Activated naive CD4-positive, alpha-beta T cell treated with anti-CD3 and anti-CD28 coated beads, Interleukin-2, amount 50 U/mL, for 24 hours (primary cell): Measurements from ENCODE around the gene DCDC2C.

Experiments used
- H3K27ac Mint-ChIP-seq: one replicate; pipeline ENCODE4 v1.8.0; 2021; ENCODE audit warnings: mild to moderate bottlenecking, mixed read lengths
- H3K27me3 Mint-ChIP-seq: one replicate; pipeline ENCODE4 v1.8.0; 2021; ENCODE audit warnings: mixed read lengths
- H3K36me3 Mint-ChIP-seq: one replicate; pipeline ENCODE4 v1.8.0; 2021; ENCODE audit warnings: mixed read lengths
- H3K4me1 Mint-ChIP-seq: one replicate; pipeline ENCODE4 v1.8.0; 2021; ENCODE audit warnings: mixed read lengths
- H3K4me3 Mint-ChIP-seq: one replicate; pipeline ENCODE4 v1.8.0; 2021; ENCODE audit warnings: mild to moderate bottlenecking, mixed read lengths
- H3K9me3 Mint-ChIP-seq: one replicate; pipeline ENCODE4 v1.8.0; 2021; ENCODE audit warnings: mixed read lengths

DCDC2C gene

DNA sequence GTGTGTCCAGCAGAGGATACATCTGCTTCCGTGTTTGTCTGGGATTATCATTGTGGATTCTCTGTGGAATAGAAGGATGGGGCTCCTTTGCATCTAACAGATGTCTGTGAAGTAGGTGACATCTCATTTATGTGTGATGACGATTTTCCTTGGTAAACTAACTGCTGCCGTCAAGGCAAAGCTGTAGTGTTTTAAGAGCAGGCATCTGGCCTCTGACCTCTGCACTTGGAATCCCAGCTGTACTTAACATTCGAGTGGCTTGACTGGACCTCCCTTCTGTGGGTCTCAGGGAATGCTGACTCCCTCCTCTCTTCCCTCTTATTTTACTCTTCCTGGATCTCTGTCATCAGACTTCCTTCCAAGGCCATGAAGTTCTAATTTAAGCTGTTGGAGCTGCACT lies 56.4 kb downstream of the DCDC2C start:
- Mint-ChIP-seq H3K36me3 (no peaks in the 10 kb centered on the region), H3K27ac (no peak overlapping the region), H3K27me3 (peaks cover 8% of the 10 kb centered on the region), H3K4me1 (no peaks in the 10 kb centered on the region), H3K4me3 (no peak overlapping the region), H3K9me3 (no peaks in the 10 kb centered on the region)

DNA sequence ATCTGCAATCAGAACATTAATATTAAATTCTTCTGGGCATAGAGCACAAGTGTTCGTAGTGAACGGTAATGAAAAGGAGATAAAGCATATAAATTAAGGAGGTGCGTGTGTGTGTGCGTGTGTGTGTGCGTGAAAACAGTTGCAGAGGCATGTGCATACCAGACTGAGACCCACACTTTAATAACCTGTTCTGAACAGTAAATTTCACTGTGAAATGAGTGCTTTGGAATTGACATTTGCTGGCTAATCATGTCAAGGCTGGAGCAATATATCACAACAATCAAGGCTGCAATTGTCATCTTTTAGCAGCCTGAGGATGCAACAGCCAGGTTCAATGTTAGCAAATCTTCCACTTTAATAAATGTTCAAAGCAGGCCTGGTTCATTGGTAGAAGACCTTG lies 57.9 kb downstream of the DCDC2C start:
- Mint-ChIP-seq H3K9me3 (no peaks in the 10 kb centered on the region), H3K27ac (no peak overlapping the region), H3K27me3 (peaks cover 9% of the 10 kb centered on the region), H3K4me1 (no peaks in the 10 kb centered on the region), H3K4me3 (no peak overlapping the region), H3K36me3 (no peaks in the 10 kb centered on the region)

DNA sequence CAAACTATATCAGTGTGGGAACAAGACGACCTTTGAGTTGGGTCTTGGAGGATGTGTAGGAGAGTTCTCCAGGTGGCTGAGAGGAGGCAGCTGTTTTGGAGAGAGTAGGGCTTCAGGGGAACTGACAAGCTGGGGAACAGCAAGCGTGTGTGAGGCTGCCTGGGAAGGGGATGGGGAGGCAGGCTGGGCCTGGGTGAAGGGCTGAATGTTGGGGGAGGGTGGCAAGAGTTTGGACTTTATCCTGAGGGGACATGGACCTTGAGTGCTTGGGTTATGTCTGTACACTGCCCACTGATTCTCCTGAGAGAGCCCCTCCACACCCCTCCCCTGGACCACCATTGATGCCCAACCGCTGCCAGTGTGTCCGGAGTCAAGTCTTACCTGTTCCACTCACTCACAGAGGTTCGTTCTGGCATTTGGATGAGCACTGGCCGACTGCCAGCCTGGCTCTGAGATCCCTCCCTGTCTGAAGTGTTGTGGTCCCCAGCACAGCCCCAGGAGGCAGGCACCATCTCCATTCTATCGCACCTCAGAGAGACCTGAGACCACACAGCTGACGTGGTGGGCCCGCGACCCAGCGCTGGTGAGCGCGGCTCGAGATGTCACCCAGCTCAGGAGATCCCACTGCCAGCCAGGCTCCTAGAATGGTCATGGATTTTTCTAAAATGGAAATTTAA lies 59.5 kb downstream of the DCDC2C start:
- Mint-ChIP-seq H3K27ac (no peak overlapping the region), H3K4me1 (no peaks in the 10 kb centered on the region), H3K4me3 (no peak overlapping the region), H3K9me3 (no peaks in the 10 kb centered on the region), H3K36me3 (no peaks in the 10 kb centered on the region), H3K27me3 (peaks cover 7% of the 10 kb centered on the region)

DNA sequence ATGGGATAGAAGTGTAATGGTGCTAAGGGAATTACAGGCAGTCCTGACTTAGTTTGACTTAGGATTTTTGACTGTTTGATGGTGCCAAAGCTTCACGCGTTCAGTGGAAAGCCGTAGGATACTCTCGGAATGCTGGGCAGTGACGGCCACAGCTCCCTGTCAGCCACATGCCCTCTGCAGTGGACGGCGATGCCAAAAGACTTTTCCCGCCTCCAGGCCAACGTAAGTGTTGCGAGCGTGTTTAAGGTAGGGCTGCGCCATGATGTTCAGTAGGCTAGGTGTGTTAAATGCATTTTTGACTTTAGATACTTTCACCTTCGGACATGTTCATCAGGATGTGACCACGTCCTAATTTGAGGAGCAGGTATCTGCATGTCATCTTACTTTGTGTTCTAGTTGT lies 63.4 kb downstream of the DCDC2C start:
- Mint-ChIP-seq H3K27ac (no peak overlapping the region), H3K36me3 (no peaks in the 10 kb centered on the region), H3K27me3 (peaks cover 2% of the 10 kb centered on the region), H3K4me3 (no peak overlapping the region), H3K9me3 (no peaks in the 10 kb centered on the region), H3K4me1 (no peaks in the 10 kb centered on the region)

DNA sequence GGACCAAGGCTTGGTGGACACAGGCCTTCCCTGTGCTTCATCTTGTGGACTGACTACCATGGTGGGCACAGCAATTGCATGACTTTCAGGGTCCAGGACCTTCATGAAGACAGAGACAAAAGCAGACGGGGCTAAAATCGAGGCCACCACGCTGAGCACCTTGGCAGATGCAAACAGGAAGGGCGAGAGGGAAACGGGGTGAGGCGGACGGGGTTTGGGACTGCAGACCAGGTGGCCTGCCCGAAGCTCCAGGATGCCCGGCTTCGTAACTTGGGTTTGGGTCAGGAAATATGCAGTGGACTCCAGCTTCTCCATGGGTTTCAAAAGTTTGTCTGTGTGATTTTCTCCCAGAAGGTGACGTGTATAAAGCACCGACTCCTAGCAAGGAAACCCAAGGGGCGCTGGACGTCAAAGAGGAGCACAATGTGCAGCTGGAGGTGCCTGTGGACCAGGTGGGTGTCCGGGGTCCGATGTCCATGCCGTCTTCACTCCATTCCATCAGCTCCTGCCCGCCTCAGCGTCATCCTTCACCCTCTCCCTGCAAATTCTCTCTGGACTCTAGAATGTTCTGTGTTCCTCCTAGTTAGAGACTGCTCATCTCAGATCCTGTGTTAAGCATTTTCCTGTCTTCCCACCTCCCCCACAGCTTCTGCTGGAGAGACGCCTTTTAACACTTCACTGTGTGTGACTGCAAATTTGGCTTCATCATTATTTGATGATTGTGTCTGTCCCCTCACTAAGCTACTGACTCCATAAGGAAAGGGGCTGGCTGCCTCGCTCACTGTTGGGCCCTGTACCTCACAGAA lies 65.8 kb downstream of the DCDC2C start:
- Mint-ChIP-seq H3K9me3 (no peaks in the 10 kb centered on the region), H3K27ac (no peak overlapping the region), H3K36me3 (no peaks in the 10 kb centered on the region), H3K4me3 (no peak overlapping the region), H3K27me3 (peaks cover 6% of the 10 kb centered on the region), H3K4me1 (no peaks in the 10 kb centered on the region)

DNA sequence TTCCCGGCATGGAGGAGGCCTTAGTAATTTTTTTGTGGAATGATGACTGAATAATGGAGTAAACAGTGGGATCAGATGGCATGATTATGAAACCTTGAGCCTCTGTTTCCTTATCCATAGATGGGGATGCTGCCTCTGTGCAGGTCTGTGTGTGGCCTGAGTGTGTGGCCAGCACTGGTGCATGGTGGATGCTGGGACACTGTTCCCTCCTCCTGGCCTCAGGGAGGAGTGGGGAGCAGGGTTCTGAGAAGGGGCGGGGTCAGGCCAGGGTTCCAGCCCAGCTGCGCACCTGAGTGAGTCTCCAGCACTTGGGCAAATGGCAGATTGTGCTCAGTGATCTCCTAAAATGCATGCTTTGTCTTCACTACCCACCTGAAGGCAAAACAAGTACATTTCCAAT lies 66.4 kb downstream of the DCDC2C start:
- Mint-ChIP-seq H3K27me3 (peaks cover 5% of the 10 kb centered on the region), H3K36me3 (no peaks in the 10 kb centered on the region), H3K27ac (no peak overlapping the region), H3K4me3 (no peak overlapping the region), H3K4me1 (no peaks in the 10 kb centered on the region), H3K9me3 (no peaks in the 10 kb centered on the region)

DNA sequence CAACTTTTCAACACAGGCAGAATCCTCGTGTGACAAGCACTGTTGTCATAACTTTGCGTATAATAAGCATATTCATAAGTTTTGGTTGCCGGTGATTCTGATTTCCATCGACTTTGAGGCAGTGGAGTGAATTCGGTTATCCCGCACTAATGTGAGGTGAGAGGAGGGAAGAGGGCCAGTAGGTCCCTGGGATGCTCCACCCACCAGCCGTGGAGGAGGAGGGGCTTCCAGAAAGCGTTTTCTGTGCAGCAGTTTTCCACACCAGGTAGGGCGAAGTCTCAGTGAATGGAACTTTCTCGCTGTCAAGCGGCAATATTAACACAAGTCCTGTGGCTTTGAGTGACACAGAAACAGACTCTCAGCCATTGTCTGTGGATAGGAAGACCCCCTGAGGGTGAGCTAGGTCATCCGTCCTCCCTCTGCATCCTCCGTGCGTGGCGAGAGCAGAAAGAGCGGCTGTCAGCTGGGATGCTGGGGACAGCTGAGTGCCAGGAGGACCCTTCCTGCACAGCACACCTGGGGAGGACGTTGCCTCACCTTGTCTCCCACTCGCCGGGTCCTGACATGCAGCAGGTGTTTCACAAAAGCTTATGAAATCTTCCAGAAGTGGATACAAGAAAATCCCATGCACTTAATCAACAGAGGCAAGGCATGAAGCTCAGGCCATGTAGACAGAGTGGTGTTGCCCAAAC lies 67.5 kb downstream of the DCDC2C start:
- H3K4me1 Mint-ChIP-seq, result no peaks in the 10 kb centered on the region
- H3K36me3 Mint-ChIP-seq, result no peaks in the 10 kb centered on the region
- H3K27me3 Mint-ChIP-seq, result peaks cover 4% of the 10 kb centered on the region
- H3K27ac Mint-ChIP-seq, result no peak overlapping the region
- H3K9me3 Mint-ChIP-seq, result no peaks in the 10 kb centered on the region
- H3K4me3 Mint-ChIP-seq, result no peak overlapping the region

DNA sequence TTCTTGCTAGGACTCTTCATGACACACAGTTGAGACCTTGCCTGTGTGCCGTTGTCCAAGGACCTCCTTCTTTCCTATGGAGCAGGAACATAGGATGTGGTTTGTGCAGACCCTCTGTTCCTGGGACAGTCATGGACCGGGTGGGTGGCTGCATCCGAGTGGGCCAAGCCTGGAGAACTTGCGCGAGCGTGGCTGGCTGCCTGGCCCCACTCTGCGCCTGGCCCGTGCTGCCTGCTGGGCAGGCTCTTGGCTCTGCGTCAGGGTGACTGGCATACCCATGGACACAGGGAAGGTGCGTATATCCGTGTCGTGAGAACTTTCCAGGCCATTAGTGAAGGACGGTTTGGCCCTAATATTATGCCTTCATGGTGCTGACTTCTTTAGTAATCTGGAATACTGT lies 68.2 kb downstream of the DCDC2C start:
- Mint-ChIP-seq H3K27ac (no peak overlapping the region), H3K27me3 (peaks cover 8% of the 10 kb centered on the region), H3K4me3 (no peak overlapping the region), H3K4me1 (no peaks in the 10 kb centered on the region), H3K9me3 (no peaks in the 10 kb centered on the region), H3K36me3 (no peaks in the 10 kb centered on the region)

DNA sequence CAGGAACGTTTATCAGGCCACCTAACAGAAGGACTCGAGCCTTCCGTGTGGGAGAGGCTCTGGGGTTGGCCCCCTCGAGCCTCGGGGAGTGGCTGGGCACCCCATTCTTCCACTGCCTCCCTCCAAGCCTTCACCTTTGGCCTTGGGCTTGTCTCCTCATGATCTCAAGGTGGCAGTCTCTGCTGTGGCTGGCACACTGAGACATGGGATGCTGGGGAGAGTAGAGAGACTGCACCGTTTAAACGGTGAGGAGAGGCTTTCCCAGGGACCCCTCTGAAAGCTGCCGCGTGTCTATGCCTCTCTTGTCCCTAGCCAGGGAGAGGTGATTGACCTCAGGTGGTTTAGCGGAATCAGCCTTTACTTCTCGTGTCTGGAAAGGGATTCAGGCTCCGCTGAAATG lies 71.0 kb downstream of the DCDC2C start:
- H3K9me3 Mint-ChIP-seq, result no peaks in the 10 kb centered on the region
- no peak overlapping the region for H3K27ac Mint-ChIP-seq
- H3K4me1 Mint-ChIP-seq, result no peaks in the 10 kb centered on the region
- H3K4me3 Mint-ChIP-seq, result no peak overlapping the region
- peaks cover 16% of the 10 kb centered on the region for H3K27me3 Mint-ChIP-seq
- no peaks in the 10 kb centered on the region for H3K36me3 Mint-ChIP-seq

DNA sequence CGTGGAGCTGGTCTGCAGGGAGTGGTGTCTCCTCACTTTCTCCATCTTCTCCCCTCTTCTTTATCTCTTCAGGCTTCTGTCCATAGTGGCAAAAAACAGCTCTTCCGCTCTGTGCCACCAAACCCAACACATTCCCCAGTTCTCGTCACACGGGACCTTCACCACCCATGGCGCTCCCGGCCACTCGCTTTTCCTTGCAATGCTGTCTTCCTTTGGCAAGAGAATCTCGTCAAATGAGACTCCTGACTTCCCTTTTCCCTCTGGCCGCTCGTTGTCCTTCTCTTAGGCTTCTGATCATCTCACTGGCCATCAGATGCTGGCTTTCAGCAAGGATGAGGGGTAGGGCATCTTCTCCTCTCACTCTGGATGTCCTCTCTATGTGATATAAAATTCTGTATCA lies 72.9 kb downstream of the DCDC2C start:
- H3K27ac Mint-ChIP-seq, result no peak overlapping the region
- no peak overlapping the region for H3K4me3 Mint-ChIP-seq
- peaks cover 21% of the 10 kb centered on the region for H3K27me3 Mint-ChIP-seq
- no peaks in the 10 kb centered on the region for H3K9me3 Mint-ChIP-seq
- H3K36me3 Mint-ChIP-seq, result no peaks in the 10 kb centered on the region
- peaks cover 15% of the 10 kb centered on the region for H3K4me1 Mint-ChIP-seq

DNA sequence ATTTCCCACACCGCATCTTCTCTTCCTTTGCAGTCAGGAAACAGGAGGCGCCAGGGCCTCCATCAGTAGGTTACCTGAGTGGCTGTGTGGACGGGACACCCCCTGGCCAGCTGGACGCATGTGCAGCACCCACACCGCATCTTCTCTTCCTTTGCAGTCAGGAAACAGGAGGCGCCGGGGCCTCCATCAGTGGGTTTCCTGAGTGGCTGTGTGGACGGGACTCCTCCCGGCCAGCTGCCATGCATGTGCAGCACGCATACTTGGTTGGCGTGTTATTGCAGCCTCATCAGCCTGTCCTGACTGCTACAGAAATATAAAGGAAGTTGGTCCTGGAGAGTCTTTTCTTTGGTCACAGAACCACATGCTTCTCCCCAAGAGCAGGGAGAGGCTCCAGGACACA lies 74.6 kb downstream of the DCDC2C start:
- Mint-ChIP-seq H3K4me1 (peaks cover 15% of the 10 kb centered on the region), H3K4me3 (no peak overlapping the region), H3K9me3 (no peaks in the 10 kb centered on the region), H3K36me3 (no peaks in the 10 kb centered on the region), H3K27me3 (peaks cover 17% of the 10 kb centered on the region), H3K27ac (no peak overlapping the region)

DNA sequence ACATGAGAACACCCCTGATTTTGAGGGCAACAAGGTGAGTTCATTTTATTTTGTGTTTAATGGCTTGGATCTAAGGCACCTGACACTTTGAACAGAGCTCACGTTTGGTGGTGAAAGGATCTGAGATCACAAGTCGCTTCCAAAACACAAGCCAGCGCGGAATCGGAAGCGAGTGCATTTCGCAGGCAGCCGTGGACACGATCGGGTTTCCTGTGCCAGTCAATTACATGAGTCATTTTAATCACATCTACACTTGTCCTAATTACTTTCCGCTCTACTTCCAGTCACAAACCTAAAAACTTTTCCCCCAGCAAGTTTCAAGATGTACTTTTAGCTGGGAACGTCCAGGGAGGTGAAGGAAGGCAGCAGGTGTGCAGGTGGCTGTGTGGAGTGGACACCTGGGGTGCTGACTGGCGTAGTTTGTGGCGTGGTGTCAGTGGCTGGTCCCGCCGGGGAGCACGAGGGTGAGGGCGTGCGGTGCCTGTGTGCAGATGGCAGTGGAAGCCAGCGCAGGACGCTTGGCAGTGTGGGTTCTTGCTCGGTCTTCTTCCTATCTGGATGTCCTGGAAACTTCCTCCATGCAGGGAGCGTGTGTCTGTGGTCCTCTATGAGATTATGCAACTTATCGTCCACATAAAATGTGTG lies 75.6 kb downstream of the DCDC2C start:
- H3K36me3 Mint-ChIP-seq, result no peaks in the 10 kb centered on the region
- no peak overlapping the region for H3K4me3 Mint-ChIP-seq
- H3K27me3 Mint-ChIP-seq, result peaks cover 17% of the 10 kb centered on the region
- H3K4me1 Mint-ChIP-seq, result peaks cover 15% of the 10 kb centered on the region
- H3K27ac Mint-ChIP-seq, result no peak overlapping the region
- H3K9me3 Mint-ChIP-seq, result no peaks in the 10 kb centered on the region

DNA sequence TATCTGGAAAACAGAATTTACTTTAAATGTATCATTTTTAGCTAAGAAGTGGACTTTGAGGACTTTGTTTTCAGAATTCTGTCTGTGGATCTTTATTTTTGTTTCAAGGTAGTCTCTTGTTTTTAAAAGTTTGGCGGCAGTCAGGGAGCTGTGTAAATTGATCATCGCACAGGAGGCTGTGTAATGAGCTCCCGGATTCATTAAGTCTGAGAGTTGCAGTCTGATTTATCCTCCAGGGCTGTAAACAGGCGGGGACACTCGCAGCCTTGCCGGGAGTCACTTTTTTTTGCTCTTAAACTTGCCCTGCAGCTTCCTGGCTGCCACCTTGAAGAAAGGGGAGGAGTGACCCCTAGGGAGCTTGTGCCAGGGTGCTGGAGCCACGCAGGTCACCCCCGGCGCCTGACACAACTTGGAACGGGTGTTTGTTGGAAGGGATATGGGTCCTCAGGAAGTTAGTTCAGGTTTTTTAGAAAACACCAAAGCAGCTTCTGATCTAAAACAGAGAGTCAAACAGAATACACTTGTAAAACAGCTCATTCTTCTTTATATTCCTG lies 76.2 kb downstream of the DCDC2C start:
- Mint-ChIP-seq H3K9me3 (no peaks in the 10 kb centered on the region), H3K4me3 (no peak overlapping the region), H3K27me3 (peaks cover 17% of the 10 kb centered on the region), H3K4me1 (peaks cover 15% of the 10 kb centered on the region), H3K27ac (no peak overlapping the region), H3K36me3 (no peaks in the 10 kb centered on the region)

DNA sequence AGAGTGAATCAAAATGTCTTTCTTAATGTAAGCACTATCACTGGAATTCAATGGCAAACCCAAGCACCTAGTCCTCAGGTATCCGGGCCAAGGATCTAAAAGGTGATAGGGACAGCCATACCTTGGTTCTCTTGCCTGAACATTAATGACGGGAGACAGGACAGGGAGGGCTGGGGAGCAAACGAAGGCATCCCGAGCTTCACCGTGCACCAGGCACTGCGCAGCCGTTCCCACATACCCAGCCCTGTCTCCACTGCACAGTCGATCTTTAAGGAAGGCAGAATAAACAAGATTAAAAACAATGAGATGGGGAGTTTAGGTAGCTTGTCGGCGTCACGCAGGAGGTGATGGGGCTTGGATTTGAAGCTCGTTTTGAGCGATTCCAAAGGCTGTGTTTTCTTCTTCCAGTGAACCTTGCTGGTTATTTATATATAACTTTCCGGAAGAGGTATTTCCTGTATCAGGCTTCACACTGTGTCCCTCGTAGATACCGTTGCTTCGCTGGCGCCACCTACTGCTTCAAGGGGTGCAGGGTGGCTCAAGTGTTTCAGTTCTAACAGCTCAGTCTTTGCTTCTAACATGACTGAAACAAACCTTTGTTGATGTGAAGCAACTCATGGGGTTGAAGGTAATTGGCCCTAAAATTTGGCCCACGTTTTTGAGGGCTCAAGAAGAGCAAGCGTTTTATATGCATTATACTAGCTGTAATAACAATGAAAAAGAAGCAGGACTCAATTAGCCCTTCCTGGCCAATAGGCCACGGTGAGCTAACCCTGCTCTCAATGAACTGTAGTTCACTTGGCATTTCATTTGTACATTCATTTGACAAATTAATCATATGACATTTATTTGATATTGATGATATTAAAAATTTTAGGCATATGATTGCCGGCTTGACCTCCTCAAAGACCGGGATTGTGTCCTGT lies 77.4 kb downstream of the DCDC2C start:
- peak overlapping the region; percentile 20 for H3K27ac Mint-ChIP-seq
- peaks cover 15% of the 10 kb centered on the region for H3K4me1 Mint-ChIP-seq
- H3K36me3 Mint-ChIP-seq, result no peaks in the 10 kb centered on the region
- H3K27me3 Mint-ChIP-seq, result peaks cover 20% of the 10 kb centered on the region
- no peaks in the 10 kb centered on the region for H3K9me3 Mint-ChIP-seq
- H3K4me3 Mint-ChIP-seq, result peak overlapping the region; percentile 57

DNA sequence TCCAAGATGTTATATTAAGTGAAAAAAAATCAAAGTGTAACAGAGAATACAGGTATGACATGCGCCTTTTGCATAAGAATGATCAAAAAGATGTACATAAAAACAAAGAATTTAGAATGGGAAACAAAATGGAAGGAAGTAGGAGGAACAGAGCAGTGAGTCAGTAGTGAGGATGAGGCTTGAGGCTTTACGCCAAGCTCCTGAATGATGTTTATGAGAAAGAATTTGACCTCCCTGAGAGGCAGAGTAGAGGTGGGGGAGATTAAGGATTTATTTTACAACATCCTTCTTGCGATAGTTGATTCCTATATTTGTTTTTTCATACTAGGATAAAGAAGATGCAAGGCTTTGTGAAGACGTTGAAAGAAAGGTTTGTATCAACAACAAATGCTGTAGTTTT lies 81.4 kb downstream of the DCDC2C start:
- Mint-ChIP-seq H3K36me3 (no peaks in the 10 kb centered on the region), H3K9me3 (no peaks in the 10 kb centered on the region), H3K27me3 (peaks cover 5% of the 10 kb centered on the region), H3K4me1 (peaks cover 13% of the 10 kb centered on the region), H3K4me3 (no peak overlapping the region), H3K27ac (no peak overlapping the region)
